PC-9 (cell line): ENCODE data around the gene FLYWCH2.
"Not testable (repeated sequence)": the region's sequence is repeated elsewhere in the genome, so short reads cannot be mapped to it uniquely, and the experiment has no call there.

Source experiments
- CTCF ChIP-seq: fragments of 200-600 bp; sonication (generic); conservative IDR thresholded peaks from 2 replicates; pipeline ENCODE4 v1.6.1; 2017; ENCODE audit warnings: mixed run types, antibody characterized with exemption, mild to moderate bottlenecking, moderate library complexity
- EZH2 ChIP-seq: fragments of 200-600 bp; sonication (generic); IDR thresholded peaks from 2 replicates; pipeline ENCODE4 v1.8.0; 2017; ENCODE audit warnings: antibody characterized with exemption, low read depth

DNA sequence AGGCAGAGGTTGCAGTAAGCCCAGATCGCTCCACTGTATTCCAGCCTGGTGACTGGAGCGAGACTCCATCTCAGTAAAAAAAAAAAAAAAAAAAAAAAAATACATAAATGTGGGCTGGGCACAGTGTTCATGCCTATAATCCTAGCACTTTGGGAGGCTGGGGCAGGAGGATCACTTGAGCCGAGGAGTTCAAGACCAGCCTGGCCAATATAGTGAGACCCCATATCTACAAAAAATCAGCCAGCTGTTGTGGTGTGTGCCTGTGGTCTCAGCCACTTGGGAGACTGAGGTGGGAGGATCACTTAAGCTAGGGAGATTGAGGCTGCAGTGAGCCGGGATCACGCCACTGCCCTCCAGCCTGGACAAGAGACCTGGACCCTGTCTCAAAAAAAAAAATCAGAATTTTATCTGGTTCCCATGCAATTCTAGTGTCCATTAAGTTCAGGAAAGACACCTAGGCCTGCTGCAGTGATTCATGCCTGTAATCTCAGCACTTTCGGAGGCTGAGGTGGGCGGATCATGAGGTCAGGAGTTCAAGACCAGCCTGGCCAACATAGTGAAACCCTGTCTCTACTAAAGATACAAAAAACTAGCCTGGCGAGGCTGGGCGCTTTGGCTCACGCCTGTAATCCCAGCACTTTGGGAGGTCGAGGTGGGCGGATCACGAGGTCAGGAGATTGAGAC is 48.4 kb downstream of the FLYWCH2 start:
- TF ChIP-seq EZH2, CTCF: not testable (repeated sequence)
